ENCODE measurements around the gene BHLHE40. TPM values are rescaled to one million over a fixed set of nuclear protein-coding genes. Genes with fewer than 3 reads are reported as not detected.

Gene BHLHE40
- total and polyA plus RNA-seq, 4 donors = 28.5 to 204 (median 88.4) TPM

- 92 to 95% methylated on average over 5 of the region's 5 CpGs for WGBS, 2 donors
- ATAC-seq (ENCODE audit: insufficient read depth, low FRiP score) = no peak
- TF ChIP-seq, protein P1, sequence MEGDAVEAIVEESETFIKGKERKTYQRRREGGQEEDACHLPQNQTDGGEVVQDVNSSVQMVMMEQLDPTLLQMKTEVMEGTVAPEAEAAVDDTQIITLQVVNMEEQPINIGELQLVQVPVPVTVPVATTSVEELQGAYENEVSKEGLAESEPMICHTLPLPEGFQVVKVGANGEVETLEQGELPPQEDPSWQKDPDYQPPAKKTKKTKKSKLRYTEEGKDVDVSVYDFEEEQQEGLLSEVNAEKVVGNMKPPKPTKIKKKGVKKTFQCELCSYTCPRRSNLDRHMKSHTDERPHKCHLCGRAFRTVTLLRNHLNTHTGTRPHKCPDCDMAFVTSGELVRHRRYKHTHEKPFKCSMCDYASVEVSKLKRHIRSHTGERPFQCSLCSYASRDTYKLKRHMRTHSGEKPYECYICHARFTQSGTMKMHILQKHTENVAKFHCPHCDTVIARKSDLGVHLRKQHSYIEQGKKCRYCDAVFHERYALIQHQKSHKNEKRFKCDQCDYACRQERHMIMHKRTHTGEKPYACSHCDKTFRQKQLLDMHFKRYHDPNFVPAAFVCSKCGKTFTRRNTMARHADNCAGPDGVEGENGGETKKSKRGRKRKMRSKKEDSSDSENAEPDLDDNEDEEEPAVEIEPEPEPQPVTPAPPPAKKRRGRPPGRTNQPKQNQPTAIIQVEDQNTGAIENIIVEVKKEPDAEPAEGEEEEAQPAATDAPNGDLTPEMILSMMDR (IDR thresholded peaks at IDR 0.05; ENCODE audit: control extremely low read depth, extremely low read depth) = no peak
Observed at GRCh38 chr3:4947028-4947427, 32.2 kb upstream of the BHLHE40 start.

DNA sequence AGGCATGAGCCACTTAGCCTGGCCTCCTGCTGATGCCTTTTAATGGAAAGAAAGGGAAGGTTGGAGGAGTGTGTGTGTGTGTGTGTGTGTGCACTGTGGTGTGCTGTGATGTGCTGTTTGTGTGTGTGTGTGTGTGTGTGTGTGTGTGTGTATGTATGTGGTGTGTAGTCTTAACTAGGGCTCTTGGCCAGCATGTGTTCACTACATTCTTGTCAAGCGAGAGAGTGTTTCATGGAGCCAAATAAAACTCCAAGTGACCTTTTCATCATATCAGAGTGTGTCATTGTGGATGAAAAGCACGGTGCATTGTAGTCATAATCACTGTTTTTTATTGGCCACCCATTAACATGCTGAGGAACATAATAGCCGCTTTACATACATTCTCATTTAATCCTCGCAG, 30.8 kb upstream of the BHLHE40 start:
- Histone ChIP-seq H3K27me3 (ENCODE audit: control insufficient read depth in 3 of 3, insufficient read depth in 3 of 3, low read length in 2 of 3) (no peaks in the 10 kb centered on the region), H3K27ac (ENCODE audit: low read depth in 1 of 2, low read length in 1 of 2) (no peak overlapping the region), H3K36me3 (ENCODE audit: control insufficient read depth in 4 of 4, insufficient read depth in 4 of 4, low read length in 4 of 4) (no peaks in the 10 kb centered on the region), H3K4me3 (no peak overlapping the region), H3K9ac (ENCODE audit: insufficient read depth in 1 of 2, low read length in 2 of 2) (no peak overlapping the region), H3K9me3 (ENCODE audit: control insufficient read depth in 4 of 4, insufficient read depth in 3 of 4, low read length in 3 of 4) (no peaks in the 10 kb centered on the region), H3K4me1 (ENCODE audit: control insufficient read depth in 5 of 5, insufficient read depth in 5 of 5, low read length in 5 of 5) (peaks cover 0 to 3% (median 0%) of the 10 kb centered on the region in 5 donors)
- ATAC-seq (ENCODE audit: insufficient read depth, low FRiP score) (no peak), DNase-seq (no peak)
- TF ChIP-seq, protein P1 (IDR thresholded peaks at IDR 0.05; ENCODE audit: control extremely low read depth, extremely low read depth) = no peak
- 89 to 94% methylated on average over 4 of the region's 4 CpGs for WGBS, 2 donors

More at GRCh38 chr3:4947028-4947427, 32.2 kb upstream of the BHLHE40 start:
- Histone ChIP-seq H3K4me1 (ENCODE audit: control insufficient read depth in 5 of 5, insufficient read depth in 5 of 5, low read length in 5 of 5) (peaks cover 0 to 3% (median 0%) of the 10 kb centered on the region in 5 donors), H3K27ac (ENCODE audit: low read depth in 1 of 2, low read length in 1 of 2) (no peak overlapping the region), H3K9me3 (ENCODE audit: control insufficient read depth in 4 of 4, insufficient read depth in 3 of 4, low read length in 3 of 4) (no peaks in the 10 kb centered on the region), H3K36me3 (ENCODE audit: control insufficient read depth in 4 of 4, insufficient read depth in 4 of 4, low read length in 4 of 4) (no peaks in the 10 kb centered on the region), H3K27me3 (ENCODE audit: control insufficient read depth in 3 of 3, insufficient read depth in 3 of 3, low read length in 2 of 3) (no peaks in the 10 kb centered on the region), H3K4me3 (no peak overlapping the region), H3K9ac (ENCODE audit: insufficient read depth in 1 of 2, low read length in 2 of 2) (no peak overlapping the region)
- no peak for DNase-seq

GRCh38 chr3:4949004-4949403, 30.2 kb upstream of the BHLHE40 start:
- H3K4me3 ChIP-seq = no peak overlapping the region
- 93 to 95% methylated on average over 2 of the region's 2 CpGs for WGBS, 2 donors
- no peaks in the 10 kb centered on the region for H3K9me3 ChIP-seq (ENCODE audit: control insufficient read depth in 4 of 4, insufficient read depth in 3 of 4, low read length in 3 of 4)
- DNase-seq (no peak), ATAC-seq (ENCODE audit: insufficient read depth, low FRiP score) (no peak)
- no peak overlapping the region for H3K9ac ChIP-seq (ENCODE audit: insufficient read depth in 1 of 2, low read length in 2 of 2)
- no peak overlapping the region for H3K27ac ChIP-seq (ENCODE audit: low read depth in 1 of 2, low read length in 1 of 2)
- H3K4me1 ChIP-seq (ENCODE audit: control insufficient read depth in 5 of 5, insufficient read depth in 5 of 5, low read length in 5 of 5) = peaks cover 0 to 3% (median 0%) of the 10 kb centered on the region in 5 donors
- TF ChIP-seq, protein P1 (IDR thresholded peaks at IDR 0.05; ENCODE audit: control extremely low read depth, extremely low read depth) = no peak
- no peaks in the 10 kb centered on the region for H3K36me3 ChIP-seq (ENCODE audit: control insufficient read depth in 4 of 4, insufficient read depth in 4 of 4, low read length in 4 of 4)
- no peaks in the 10 kb centered on the region for H3K27me3 ChIP-seq (ENCODE audit: control insufficient read depth in 3 of 3, insufficient read depth in 3 of 3, low read length in 2 of 3)

GRCh38 chr3:4949659-4950058, 29.6 kb upstream of the BHLHE40 start:
- peaks cover 0 to 3% (median 0%) of the 10 kb centered on the region in 5 donors for H3K4me1 ChIP-seq (ENCODE audit: control insufficient read depth in 5 of 5, insufficient read depth in 5 of 5, low read length in 5 of 5)
- H3K27ac ChIP-seq (ENCODE audit: low read depth in 1 of 2, low read length in 1 of 2) = no peak overlapping the region
- TF ChIP-seq, protein P1 (IDR thresholded peaks at IDR 0.05; ENCODE audit: control extremely low read depth, extremely low read depth) = no peak
- no peak for ATAC-seq (ENCODE audit: insufficient read depth, low FRiP score)
- no peak overlapping the region for H3K4me3 ChIP-seq
- 61 to 75% methylated on average over 2 of the region's 2 CpGs for WGBS, 2 donors
- no peak overlapping the region for H3K9ac ChIP-seq (ENCODE audit: insufficient read depth in 1 of 2, low read length in 2 of 2)
- H3K27me3 ChIP-seq (ENCODE audit: control insufficient read depth in 3 of 3, insufficient read depth in 3 of 3, low read length in 2 of 3) = no peaks in the 10 kb centered on the region
- no peaks in the 10 kb centered on the region for H3K9me3 ChIP-seq (ENCODE audit: control insufficient read depth in 4 of 4, insufficient read depth in 3 of 4, low read length in 3 of 4)
- no peak for DNase-seq
- H3K36me3 ChIP-seq (ENCODE audit: control insufficient read depth in 4 of 4, insufficient read depth in 4 of 4, low read length in 4 of 4) = no peaks in the 10 kb centered on the region

Data from lung (tissue), 12 donors.